Neural crest cell (in vitro differentiated cells): ENCODE data around the gene C11orf97. TPM values are rescaled to one million over a fixed set of nuclear protein-coding genes. Genes with fewer than 3 reads are reported as not detected.

Experiments
- DNase-seq: peaks from one replicate; pipeline ENCODE4 v3.0.0; 2021; ENCODE audit warnings: low read depth, mixed read lengths, low spot score
- H3K27ac Mint-ChIP-seq: one replicate; pipeline ENCODE4 v1.8.0; 2021; ENCODE audit warnings: mild to moderate bottlenecking, mixed read lengths; ENCODE audit not compliant: unreplicated experiment
- H3K27me3 Mint-ChIP-seq: 2 replicates; pipeline ENCODE4 v1.8.0; 2021; ENCODE audit warnings: low read depth, mild to moderate bottlenecking, mixed read lengths
- H3K36me3 Mint-ChIP-seq: 2 replicates; pipeline ENCODE4 v1.8.0; 2021; ENCODE audit warnings: low read depth, mild to moderate bottlenecking, mixed read lengths
- H3K4me1 Mint-ChIP-seq: 2 replicates; pipeline ENCODE4 v1.8.0; 2021; ENCODE audit warnings: mixed read lengths
- H3K4me3 Mint-ChIP-seq: one replicate; pipeline ENCODE4 v1.8.0; 2021; ENCODE audit warnings: mild to moderate bottlenecking, mixed read lengths
- H3K9me3 Mint-ChIP-seq: 2 replicates; pipeline ENCODE4 v1.8.0; 2021; ENCODE audit warnings: mixed read lengths
- CTCF ChIP-seq: fragments of 200-600 bp; sonication (generic); conservative IDR thresholded peaks from 2 replicates; pipeline ENCODE4 v1.5.0; 2021; ENCODE audit warnings: antibody characterized with exemption, mild to moderate bottlenecking
- total RNA-seq: library from RNA; stranded (reverse); gene quantifications from 2 replicates; pipeline ENCODE4 v1.2.1, GENCODE V29; 2021

Gene C11orf97
- total RNA-seq, 1 donor from 2014 or later = not detected

DNA sequence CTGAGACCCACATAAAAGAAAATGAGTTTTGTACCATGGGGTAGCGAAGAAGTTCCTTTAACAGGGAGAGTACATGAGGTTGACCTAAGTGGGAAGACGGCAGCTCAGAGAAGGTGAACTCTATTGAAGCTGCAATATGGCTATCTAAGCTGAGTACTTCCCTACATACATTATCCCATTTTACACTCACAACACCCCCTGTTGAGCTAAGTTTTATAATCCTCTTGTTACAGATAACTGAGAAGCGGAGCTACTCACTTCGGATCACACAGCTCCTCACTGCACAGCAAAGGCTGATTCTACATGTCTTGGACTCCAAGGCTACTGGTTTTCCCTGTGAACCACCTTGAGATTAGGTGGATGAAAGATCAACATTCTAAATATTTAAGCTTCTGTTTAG lies 46.7 kb downstream of the C11orf97 start:
- TF ChIP-seq CTCF = no peak
- no peak overlapping the region for H3K4me3 Mint-ChIP-seq
- peaks cover 25% of the 10 kb centered on the region for H3K4me1 Mint-ChIP-seq
- H3K9me3 Mint-ChIP-seq = no peaks in the 10 kb centered on the region
- H3K27ac Mint-ChIP-seq = no peak overlapping the region
- no peak for DNase-seq
- no peaks in the 10 kb centered on the region for H3K36me3 Mint-ChIP-seq
- H3K27me3 Mint-ChIP-seq = no peaks in the 10 kb centered on the region

- Mint-ChIP-seq H3K9me3 (no peaks in the 10 kb centered on the region), H3K27ac (peak overlapping the region; percentile 76), H3K27me3 (no peaks in the 10 kb centered on the region), H3K4me1 (peaks cover 25% of the 10 kb centered on the region), H3K4me3 (no peak overlapping the region), H3K36me3 (no peaks in the 10 kb centered on the region)
- no peak for DNase-seq
- no peak for TF ChIP-seq CTCF
Observed at GRCh38 chr11:94559361-94559760, 47.1 kb downstream of the C11orf97 start.

DNA sequence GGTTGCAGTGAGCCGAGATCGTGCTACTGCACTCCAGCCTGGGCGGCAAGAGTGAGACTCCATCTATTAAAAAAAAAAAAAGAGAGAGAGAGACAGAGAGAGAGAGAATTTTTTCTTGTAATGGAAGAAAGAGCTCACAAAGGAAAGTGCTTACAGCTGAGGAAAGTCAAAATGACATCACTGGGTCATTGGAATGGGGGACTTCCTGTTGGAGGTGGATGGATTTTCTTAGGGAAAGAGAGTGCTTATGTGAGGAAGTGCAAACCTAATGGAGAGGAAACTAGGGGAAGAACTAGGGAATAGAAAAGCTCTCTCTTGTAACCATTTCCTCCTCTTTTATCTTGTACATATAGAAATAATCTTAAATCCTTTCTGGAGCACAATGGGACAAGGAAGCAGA lies 48.6 kb downstream of the C11orf97 start:
- Mint-ChIP-seq H3K4me3 (no peak overlapping the region), H3K4me1 (peaks cover 25% of the 10 kb centered on the region), H3K9me3 (no peaks in the 10 kb centered on the region), H3K27ac (peak overlapping the region; percentile 43), H3K27me3 (no peaks in the 10 kb centered on the region), H3K36me3 (no peaks in the 10 kb centered on the region)
- TF ChIP-seq CTCF = no peak
- DNase-seq = no peak

GRCh38 chr11:94563176-94563847 lies 51.1 kb downstream of the C11orf97 start:
- H3K27ac Mint-ChIP-seq = no peak overlapping the region
- TF ChIP-seq CTCF = no peak

GRCh38 chr11:94563848-94564467 lies 51.7 kb downstream of the C11orf97 start:
- Mint-ChIP-seq H3K9me3 (no peaks in the 10 kb centered on the region), H3K4me3 (no peak overlapping the region), H3K27me3 (no peaks in the 10 kb centered on the region), H3K4me1 (peaks cover 24% of the 10 kb centered on the region), H3K36me3 (no peaks in the 10 kb centered on the region), H3K27ac (no peak overlapping the region)
- no peak for DNase-seq
- no peak for TF ChIP-seq CTCF

More at GRCh38 chr11:94563176-94563847, 51.1 kb downstream of the C11orf97 start:
- H3K4me3 Mint-ChIP-seq = no peak overlapping the region
- no peaks in the 10 kb centered on the region for H3K9me3 Mint-ChIP-seq
- no peak for DNase-seq
- H3K4me1 Mint-ChIP-seq = peaks cover 25% of the 10 kb centered on the region
- H3K27me3 Mint-ChIP-seq = no peaks in the 10 kb centered on the region
- no peaks in the 10 kb centered on the region for H3K36me3 Mint-ChIP-seq
